8988T (cell line): ENCODE measurements around the gene F8A3.
"Not testable (repeated sequence)": the region's sequence is repeated elsewhere in the genome, so short reads cannot be mapped to it uniquely, and the experiment has no call there.

Experiments used
- DNase-seq: peaks from one replicate; pipeline ENCODE4 v3.0.0; 2011

F8A3 gene

GRCh38 chrX:155458471-155458870 is at the start of gene F8A3:
TSS of gene F8A3 (minus strand) at chrX:155458620. CDS start at chrX:155458600, 20 bp downstream.
- DNase-seq: not testable (repeated sequence)

- DNase-seq: no peak
Measured at GRCh38 chrX:155505296-155505695, 46.9 kb upstream of the F8A3 start.

- not testable (repeated sequence) for DNase-seq
Measured at GRCh38 chrX:155495134-155495533, 36.7 kb upstream of the F8A3 start.

- not testable (repeated sequence) for DNase-seq
Measured at GRCh38 chrX:155491421-155491820, 33.0 kb upstream of the F8A3 start.

- not testable (repeated sequence) for DNase-seq
Measured at GRCh38 chrX:155477136-155477535, 18.7 kb upstream of the F8A3 start.

GRCh38 chrX:155466269-155466938 is 8.0 kb upstream of the F8A3 start:
- not testable (repeated sequence) for DNase-seq

- not testable (repeated sequence) for DNase-seq
Measured at GRCh38 chrX:155460501-155460900, 2.1 kb upstream of the F8A3 start.

GRCh38 chrX:155457761-155458447 is 516 bp downstream of the F8A3 start:
- DNase-seq: not testable (repeated sequence)

- no peak for DNase-seq
Measured at GRCh38 chrX:155441097-155441496, 17.3 kb downstream of the F8A3 start.

- DNase-seq: no peak
Measured at GRCh38 chrX:155435744-155436112, 22.7 kb downstream of the F8A3 start.

GRCh38 chrX:155434906-155435743 is 23.3 kb downstream of the F8A3 start:
- DNase-seq: no peak

GRCh38 chrX:155417769-155418168 is 40.7 kb downstream of the F8A3 start:
- DNase-seq: no peak
